GM10847 (cell line): ENCODE measurements around the gene MICAL2.

Source experiments
- POLR2A ChIP-seq: IDR thresholded peaks from 2 replicates; pipeline ENCODE4 v1.6.1; 2011; ENCODE audit not compliant: insufficient read length; ENCODE audit errors: extremely low read depth

The MICAL2 gene

GRCh38 chr11:12271241-12271640 lies 160.9 kb downstream of the MICAL2 start:
- no peak for TF ChIP-seq POLR2A

GRCh38 chr11:12271826-12272366 lies 161.5 kb downstream of the MICAL2 start:
- TF ChIP-seq POLR2A: no peak

- TF ChIP-seq POLR2A: no peak
Observed at GRCh38 chr11:12272821-12273617, 162.6 kb downstream of the MICAL2 start.

GRCh38 chr11:12273618-12273995 lies 163.2 kb downstream of the MICAL2 start:
- no peak for TF ChIP-seq POLR2A

DNA sequence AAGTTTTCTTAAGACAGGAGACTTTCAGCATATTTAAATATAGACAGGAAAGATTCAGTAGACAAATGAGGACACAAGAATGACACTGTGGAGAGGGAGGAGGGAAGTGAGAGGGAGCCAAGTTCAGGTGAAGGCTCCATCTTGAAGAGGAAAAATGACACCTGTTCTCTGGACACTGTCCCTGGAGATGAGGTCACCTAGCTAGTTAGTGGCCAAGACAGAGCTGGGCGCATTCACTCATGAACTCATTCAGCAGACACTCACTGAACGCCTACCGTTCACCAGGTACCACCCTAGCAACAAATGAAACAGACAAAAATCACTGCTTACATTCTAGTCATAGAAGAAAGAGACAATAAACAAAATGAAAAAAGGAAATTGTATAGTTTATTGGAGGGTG lies 163.7 kb downstream of the MICAL2 start:
- TF ChIP-seq POLR2A: no peak

- no peak for TF ChIP-seq POLR2A
Observed at GRCh38 chr11:12274558-12275197, 164.3 kb downstream of the MICAL2 start.

GRCh38 chr11:12275818-12276217 lies 165.4 kb downstream of the MICAL2 start:
- no peak for TF ChIP-seq POLR2A

DNA sequence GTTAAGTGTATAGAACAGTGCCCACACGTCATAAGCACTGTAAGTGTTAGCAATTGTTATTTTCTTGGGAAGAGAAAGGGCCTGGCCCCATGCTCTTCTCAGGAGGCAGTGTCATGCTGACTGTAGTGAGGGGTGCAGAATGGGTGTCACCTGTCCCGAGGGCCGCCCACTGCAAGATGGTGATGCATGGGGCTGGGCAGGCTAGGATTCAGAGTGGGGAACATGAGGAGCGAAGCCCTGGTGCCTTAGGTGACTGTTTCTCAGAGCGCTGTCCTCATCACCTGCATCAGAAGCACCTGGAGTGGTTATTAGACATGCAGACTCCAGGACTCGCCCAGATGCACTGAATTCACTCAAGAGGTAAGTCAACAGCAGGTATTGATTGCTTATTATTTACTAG lies 166.0 kb downstream of the MICAL2 start:
- no peak for TF ChIP-seq POLR2A

DNA sequence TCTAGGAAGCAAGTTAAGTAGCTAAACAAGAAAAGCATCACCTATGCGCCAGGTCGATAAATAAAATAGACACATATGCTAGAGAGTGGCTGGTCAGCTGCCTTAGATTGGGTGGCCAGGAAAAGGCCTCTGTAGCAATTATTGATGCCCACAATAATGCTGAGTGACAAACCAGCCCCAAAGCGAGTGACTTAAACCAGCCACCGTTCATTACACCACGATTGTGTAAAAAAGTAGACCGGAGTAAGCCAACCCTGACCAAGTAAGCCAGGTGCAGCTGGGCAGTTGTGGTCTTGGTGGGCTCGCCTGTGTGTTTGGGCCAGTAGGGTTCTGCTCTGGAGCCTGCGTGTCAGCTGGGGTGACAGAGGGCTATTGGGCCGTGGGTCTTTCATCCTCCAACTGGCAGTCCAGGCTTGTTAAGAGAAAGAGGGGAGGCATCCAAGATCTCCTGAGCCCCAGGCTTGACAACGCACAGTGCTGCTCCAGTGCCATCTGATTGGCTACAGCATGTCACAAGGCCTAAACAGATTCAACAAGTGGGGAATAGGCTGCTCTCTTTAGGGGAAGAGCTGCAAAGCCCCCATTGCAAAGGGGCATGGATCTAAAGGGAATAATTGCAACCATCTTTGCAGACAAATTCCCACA lies 166.6 kb downstream of the MICAL2 start:
- no peak for TF ChIP-seq POLR2A

- TF ChIP-seq POLR2A: no peak
Observed at GRCh38 chr11:12278766-12279671, 168.6 kb downstream of the MICAL2 start.

GRCh38 chr11:12279672-12280108 lies 169.3 kb downstream of the MICAL2 start:
- TF ChIP-seq POLR2A: no peak

GRCh38 chr11:12280199-12280837 lies 169.9 kb downstream of the MICAL2 start:
- TF ChIP-seq POLR2A: no peak

DNA sequence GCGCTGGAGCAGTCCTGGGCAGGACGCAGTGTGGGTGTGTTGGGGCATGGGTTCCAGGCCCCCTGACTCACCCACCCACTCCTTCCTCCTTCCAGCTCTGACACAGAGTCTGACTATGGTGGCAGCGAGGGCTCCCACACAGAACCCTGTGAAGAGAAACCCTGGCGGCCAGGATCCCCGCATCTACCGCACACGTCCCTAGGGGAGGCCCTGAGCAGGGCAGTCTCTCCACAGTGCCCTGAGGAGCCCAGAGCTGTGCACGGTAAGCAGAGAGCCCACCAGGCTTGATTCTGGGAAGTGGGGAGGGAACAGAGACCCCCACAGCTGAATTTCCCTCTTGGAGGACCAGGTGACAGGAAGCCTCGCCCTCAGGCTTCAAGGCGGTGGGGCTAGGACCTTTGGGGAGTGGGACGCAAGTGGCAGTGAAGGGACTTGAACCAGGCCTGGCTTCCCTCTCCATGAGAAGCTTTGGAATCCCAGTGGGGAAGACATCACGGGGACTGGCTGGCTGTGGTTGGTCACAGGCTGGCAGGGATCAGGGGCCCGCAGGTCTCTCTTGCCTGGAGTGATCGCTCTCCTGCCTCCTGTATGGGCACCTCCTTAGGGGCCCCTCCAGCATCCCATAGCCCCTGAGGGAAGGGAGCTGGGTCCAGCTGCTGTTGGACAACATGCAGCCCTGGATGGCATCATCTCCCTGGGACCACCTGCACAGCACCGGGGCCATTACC lies 170.6 kb downstream of the MICAL2 start:
- no peak for TF ChIP-seq POLR2A
